ENCODE results near the gene SMIM22.

SMIM22 gene, protein sequence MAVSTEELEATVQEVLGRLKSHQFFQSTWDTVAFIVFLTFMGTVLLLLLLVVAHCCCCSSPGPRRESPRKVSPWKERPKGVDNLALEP

DNA sequence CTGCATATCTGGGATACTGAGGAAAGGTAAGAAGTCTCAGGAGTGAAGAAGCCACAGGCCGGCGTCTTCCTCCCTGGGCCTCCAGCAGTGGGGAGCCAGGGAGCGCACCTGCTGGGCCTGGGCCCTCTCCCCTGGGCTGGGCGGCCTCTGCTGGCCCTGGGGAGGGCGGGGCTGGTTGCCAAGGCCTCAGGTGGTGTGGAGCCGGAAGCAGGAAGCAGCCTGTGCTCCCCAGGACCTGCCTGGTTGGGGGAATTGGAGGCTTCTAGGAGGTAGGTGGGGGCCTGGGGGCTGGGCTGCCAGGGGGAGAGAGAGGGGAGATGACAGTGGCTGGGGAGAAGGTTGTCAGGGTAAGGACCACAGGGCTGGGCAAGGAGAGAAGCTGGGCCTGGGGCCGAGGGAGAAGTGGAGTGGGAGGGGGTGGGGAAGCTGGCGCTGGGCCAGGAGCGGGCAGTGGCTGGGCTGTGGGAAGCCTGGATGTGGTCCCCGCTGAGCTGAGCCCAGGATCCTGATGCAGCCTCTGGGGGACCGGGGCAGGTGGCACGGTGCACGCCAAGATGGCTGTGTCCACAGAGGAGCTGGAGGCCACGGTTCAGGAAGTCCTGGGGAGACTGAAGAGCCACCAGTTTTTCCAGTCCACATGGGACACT is at the start of gene SMIM22:
Gene SMIM22 (plus strand): TSS at position 189 of the 647 bp plus-strand sequence. CDS start 366 bp downstream, at position 555.
- no peak for DNase-seq (ENCODE audit: low read depth)

DNA sequence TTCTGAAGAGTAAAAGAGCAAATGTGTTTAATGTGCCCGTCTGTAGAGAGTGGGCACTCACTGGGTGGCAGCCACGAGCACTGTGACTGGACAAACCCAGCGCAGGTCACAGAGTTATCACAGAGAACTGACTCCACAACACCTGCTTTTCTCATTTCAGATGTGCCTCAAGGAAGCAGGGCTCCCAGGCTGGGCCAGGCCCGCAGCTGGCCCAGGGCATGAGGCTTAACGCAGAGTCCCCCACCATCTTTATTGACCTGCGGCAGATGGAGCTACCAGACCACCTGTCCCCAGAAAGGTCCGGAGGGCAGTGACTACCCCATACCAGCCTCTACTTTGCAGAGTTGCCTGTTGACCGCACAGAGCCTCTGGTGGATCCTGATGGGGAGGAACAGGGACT is 49.0 kb upstream of the SMIM22 start:
- DNase-seq (ENCODE audit: low read depth): no peak

DNA sequence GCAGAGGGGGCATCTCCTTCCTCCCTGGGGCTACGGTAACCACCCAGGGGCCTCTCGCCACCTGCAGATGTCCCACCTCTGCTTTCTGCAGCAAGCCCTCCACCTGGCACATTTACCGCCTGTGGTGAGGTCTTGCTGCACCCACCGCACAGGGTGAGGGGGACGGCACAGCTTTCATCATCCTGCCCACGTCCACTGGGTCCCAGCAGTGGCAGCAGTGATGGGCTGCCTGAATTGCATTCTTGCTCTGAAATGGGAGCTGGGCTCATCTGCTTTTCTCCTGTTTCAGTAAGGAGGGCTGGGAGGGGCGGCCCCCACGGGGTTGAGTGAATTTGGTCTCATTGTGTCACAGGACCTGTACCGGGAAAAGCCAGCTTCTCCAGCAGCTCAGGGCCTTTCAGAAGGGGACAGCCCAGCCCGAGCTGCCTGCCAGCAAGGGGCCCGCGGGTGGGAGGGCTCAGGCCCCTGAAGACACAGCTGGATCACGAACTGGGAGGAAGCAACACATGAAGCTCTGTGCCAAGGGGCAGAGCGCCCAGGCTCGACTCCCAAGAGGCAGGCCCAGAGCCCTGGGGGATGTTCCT is 48.1 kb upstream of the SMIM22 start:
- DNase-seq (ENCODE audit: low read depth): peak; percentile 77

DNA sequence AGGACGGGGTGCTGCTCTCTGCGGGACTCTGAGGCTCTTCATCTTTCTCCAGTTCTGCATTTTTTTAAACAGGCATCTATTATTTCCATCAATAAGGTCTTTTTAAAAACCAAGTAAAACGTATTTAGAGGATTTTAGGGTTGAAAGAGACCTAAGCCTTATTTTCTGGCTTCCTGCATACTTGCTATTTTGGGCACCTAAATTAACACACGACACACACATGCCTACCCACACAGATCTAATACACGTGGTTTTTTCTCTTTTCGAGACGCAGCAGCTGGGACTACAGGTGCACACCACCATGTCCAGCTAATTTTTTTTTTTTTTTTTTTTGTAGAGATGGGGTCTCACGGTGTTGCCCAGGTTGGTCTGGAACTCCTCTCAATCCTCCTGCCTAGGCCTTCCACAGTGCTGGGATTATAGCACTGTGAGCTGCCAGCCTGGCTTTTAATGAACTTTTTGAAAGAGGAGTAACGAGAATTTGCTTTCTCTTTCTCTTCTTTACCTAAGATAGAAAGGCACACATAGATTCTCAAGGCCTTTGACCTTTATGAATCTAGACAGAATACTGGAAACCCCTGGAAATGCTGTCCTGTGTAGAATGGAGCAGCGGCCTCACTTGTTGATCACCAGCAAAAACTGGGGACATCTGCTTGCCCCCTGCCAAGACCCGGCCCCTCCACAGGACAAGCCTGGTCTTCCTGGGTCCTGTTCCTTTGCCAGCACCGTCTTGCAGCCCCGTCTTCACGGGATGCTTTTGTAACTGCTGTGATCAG is 47.1 kb upstream of the SMIM22 start:
- DNase-seq (ENCODE audit: low read depth): no peak

DNA sequence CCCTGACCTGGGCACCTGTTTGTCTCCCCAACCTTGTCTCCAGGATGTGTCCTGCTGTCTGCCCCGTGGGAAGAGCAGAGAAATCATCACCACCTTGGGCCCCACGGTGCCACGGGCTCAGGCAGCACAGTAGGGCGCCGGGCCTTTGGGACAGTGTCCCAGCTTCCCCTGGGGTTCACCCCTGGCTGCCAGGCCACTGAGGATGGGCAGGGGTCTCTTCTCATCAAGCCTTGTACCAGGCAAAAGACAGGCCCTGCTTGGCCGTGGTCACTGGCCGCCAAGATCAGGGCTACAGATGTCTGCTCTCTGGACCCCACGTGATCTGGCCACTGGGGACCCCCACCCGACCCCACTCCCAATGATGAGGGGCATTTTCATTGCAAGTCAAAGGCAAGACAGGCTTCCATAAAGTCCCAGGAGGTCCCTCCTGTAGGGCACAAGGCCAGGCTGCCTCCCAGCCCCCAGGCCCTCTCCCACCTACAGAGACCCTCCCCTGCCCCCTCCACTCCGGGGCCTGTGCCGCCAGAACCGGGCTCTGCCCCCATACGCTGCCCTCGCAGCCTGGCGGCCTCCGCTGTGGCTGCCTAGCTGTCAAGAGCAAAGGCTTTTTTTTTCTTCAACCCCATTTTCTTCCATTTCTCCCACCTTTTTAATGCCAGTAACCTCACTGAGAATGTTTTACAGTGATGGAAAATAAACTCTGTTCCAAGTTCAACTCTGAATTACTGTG is 46.3 kb upstream of the SMIM22 start:
- no peak for DNase-seq (ENCODE audit: low read depth)

DNA sequence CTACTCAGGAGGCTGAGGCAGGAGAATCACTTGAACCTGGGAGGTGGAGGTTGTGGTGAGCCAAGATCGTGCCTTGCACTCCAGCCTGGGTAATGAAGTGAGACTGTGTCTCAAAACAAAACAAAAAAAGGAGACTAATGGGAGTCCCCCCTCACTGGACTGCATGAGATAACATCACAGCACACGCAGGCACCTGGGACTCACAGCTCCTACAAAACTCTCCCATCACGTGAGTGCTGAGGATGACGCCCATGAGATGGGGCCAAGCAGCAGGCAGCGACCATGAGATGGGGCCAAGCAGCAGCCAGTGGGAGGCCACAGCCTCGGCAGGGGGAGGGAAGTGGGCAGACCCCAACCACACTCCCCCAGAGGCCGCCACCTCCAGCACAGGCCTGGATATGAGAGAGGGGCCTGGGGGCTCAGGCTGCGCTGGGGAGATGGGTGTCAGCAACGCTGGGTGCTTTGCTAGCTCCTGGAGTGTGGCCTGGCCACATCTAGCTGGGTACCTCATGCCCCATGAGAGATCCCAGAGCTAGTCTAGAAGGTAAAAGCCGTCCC is 45.4 kb upstream of the SMIM22 start:
- DNase-seq (ENCODE audit: low read depth): no peak

DNA sequence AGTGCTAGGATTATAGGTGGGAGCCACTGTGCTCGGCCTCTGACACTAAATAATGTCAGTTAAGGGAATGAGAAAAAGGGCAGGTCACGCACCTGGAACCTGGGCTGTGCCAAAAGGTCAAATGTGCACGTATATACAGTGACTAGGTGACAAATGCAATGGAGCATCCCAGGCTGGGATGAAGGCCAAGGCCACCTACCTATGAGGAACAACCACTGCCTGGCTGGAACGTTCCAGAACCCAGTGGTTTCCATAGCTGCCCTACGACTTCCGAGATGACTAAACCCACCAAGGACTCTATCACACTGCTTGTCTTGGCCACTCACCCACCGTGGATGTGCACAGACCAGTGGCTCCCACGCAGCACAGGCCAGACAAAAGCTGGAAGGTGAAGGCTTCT is 44.3 kb upstream of the SMIM22 start:
- DNase-seq (ENCODE audit: low read depth): no peak

DNA sequence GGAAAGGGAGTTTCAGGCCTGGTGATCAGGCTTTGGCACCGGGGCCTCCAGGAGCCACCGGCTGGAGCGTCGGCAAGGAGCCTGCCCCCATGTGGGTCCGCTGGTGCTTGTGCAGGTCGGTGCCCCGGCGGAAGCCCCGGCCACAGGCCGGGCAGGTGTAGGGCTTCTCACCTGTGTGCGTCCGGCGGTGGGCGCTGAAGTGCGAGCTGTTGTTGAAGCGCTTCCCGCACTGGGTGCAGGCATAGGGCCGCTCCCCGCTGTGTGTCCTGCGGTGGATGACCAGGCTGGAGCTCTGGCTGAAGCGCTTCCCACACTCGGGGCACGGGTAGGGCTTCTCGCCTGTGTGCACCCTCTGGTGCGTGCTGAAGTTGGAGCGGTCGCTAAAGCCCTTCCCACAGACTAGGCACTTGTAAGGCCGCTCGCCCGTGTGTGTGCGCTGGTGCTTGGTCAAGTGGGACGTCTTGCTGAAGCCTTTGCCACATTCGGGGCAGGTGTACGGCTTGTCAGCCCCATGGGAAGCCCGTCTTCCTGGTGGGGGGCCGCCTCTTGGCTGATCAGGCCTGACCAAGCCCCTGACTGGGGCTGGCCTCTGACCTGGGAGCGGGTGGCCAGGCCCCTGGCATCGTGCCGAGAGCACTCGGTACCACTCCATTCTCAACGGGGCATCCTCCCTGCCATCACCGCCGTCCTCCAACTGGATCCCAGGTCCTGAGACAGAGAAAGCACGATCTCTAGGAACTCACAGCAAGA is 42.6 kb upstream of the SMIM22 start:
- no peak for DNase-seq (ENCODE audit: low read depth)

DNA sequence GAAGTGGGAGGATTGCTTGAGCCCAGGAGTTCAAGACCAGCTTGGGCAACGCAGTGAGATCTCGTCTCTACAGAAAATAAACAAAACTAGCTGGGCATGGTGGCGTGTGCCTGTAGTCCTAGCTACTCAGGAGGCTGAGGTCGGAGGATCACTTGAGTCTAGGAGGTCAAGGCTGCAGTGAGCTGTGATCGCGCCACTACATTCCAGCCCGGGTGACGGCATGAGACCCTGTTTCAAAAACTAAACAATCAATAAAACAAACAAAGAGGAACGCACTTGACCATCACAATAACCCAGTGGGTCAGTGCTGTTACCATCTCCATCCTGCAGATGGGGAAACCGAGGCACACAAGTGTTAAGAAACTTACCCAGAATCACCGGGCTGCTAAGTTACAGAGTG is 41.9 kb upstream of the SMIM22 start:
- DNase-seq (ENCODE audit: low read depth): no peak

DNA sequence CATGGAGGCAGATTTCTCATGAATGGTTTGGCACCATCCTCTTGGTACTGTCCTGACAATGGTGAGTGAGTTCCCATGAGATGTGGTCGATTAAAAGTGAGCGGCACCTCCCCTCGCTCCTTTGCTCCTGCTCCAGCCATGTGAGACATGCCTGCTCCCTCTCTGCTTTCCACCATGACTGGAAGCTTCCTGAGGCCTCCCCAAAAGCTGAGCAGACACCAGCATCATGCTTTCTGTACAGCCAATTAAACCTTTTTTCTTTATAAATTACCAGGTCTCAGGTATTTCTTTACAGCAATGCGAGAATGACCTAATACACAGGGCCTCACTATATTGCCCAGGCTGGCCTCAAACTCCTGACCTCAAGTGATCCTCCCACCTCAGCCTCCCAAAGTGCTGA is 40.3 kb upstream of the SMIM22 start:
- DNase-seq (ENCODE audit: low read depth): no peak

DNA sequence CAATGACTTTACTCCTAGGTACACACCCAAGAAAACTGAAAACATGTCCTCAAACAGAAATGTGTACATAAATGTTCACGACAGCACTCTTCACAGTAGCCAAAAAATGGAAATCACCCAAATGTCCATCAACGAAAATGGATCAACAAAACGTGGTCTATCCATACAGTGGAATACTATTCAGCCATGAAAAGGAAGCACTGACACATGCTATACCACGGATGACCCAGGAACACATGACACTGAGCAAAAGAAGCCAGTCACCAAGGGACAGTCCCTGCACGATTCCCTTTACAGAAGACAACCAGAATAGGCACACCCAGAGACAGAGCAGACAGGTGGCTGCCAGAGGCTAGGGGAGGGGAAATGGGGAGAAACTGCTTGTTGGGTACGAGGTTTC is 39.5 kb upstream of the SMIM22 start:
- DNase-seq (ENCODE audit: low read depth): no peak

DNA sequence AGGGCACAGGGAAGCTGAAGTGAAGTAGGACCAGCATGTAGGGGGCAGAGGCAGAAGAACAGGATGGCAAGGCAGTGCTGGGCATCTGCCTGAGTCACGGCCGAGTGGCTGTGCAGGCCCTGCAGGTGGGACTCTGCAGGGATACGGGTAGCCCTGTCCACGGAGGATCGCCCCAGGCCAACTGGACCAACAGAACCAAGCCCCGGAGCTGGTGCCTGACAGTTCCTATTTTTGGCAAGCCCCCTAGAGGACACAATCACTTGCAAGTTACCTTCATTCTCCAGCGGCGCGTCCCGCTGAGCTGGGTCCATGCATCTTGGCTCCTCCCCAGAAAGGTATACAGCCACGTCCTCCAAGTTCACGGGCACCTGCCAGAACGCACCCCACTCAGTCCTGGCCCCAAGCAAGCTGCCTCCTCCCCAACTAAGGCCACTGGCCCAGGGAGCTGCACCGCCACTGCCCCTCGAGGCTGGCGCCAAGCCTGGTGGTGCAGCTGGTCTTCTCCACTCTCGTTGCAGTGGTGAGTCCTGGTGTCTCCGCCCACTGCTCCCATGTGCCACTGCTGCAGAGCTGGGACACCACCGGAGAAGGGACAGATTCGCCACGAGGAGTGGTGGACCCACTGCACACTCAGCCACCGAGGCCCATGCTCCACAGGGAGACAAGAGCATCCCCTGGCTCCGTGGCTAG is 34.8 kb upstream of the SMIM22 start:
- DNase-seq (ENCODE audit: low read depth): no peak

DNA sequence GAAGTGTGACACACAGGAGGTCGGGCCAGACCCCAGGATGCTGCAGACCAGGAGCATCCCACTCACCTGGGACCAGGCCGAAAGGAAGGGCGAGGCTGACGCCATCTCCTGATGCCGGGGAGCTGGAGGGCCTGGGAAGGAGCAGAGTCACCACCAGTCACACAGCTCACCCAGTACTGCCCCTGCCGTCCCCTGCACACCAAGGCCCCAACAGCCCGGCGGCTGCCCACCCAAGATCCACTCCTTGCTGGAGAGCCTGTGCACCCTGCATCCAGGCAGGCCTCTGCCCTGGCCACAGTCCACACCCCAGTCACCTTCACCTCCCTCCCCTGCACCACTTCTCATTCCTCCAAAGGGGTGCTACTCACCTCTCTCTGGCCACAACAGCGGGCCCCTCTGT is 33.0 kb upstream of the SMIM22 start:
- no peak for DNase-seq (ENCODE audit: low read depth)

DNA sequence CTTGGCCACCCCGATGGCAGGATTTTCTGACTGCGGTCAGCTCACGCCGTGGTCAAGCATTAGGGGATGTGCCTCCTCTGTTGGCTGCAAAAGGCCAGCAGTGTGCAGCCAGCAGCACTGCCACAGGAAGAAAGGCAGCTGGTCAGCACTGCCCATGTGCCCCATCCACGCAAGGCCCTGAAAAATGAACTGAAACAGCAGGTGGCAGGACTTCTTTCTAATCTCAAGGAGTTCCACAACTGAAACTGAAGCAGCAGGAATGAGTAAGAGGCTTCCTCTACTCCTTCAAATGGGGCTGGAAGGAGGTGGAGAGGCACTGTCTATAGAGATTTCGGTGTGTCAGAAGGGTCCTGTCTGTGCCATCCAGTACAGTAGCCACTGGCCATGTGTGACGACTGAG is 31.4 kb upstream of the SMIM22 start:
- DNase-seq (ENCODE audit: low read depth): no peak

DNA sequence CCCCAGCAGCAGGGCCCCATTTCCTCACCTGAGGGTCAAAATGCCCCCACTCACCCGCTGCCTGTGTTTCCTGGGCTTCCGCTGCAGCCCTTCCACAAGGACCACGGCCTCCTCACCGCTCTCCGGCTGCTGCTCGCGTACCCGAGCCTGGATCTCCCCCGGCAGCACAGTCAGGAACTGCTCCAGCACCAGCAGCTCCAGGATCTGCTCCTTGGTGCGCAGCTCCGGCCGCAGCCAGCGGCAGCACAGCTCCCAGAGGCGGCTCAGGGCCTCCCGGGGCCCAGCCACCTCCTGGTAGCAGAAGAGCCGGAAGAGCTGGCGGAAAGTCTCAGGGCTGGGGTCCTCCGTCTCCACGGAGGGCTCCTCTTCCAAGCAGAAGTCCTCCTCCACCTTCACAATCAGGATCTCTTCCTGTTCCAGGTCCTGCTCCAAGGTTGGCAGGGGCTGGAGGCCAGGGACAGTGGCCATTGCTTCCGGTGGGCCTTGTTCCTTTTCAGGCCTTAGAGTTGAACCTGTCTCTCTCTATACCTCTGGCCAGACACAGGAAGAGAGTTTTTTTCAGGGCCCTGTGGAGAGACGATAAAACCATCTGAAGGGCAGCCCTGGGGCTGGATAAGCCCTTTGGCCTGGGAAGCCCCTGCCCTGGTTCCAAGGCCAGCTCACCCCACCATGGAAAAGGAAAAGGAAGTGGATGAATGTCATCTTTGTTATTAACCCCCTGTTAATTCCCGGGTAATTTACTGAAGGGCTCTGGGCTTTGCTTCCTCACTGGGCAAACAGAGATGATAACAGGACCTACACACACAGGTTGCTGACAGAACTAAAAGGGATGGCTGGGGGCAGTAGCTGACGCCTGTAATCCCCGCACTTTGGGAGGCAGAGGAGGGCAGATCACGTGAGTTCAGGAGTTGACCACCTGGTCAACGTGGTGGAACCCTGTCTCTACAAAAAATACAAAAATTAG is 29.4 kb upstream of the SMIM22 start:
- no peak for DNase-seq (ENCODE audit: low read depth)

DNA sequence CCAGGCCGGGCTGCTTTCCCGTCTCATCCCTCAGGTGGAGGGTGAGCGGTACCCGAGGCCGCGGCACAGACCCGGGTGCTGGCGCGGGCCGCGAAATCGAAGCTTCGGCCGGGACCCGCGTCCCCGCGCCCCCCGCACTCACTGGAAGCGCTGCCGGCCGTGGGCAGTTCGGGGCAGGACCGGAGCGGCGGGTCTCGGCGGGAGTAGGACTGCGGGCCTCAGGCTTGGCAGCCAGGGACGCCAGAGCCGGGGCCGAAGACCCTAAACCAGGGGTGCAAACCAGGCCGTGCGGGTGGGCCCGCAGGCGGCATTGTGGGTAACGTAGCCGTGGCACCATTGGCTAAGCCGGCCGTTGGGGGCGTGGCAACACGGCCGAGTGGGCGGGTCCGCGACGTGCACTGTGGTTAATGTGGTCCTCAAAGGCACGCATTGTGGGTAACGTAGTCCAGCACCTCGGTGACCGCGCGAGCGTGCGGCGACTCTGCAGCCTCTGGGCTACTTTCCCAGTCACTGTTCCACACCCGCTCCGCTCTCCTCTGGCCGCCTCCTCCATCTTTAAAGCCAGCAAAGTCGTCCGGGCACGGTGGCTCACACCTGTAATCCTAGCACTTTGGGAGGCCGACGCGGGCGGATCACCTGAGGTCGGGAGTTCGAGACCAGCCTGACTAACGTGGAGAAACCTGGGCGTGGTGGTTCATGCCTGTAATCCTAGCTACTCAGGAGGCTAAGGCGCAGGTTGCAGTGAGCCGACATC is 28.1 kb upstream of the SMIM22 start, which contains the start of gene ZNF500:
Gene ZNF500 (minus strand): TSS at position 288 of the 754 bp plus-strand sequence. CDS start 1,184 bp downstream, outside the sequence.
- DNase-seq (ENCODE audit: low read depth): peak; percentile 95

DNA sequence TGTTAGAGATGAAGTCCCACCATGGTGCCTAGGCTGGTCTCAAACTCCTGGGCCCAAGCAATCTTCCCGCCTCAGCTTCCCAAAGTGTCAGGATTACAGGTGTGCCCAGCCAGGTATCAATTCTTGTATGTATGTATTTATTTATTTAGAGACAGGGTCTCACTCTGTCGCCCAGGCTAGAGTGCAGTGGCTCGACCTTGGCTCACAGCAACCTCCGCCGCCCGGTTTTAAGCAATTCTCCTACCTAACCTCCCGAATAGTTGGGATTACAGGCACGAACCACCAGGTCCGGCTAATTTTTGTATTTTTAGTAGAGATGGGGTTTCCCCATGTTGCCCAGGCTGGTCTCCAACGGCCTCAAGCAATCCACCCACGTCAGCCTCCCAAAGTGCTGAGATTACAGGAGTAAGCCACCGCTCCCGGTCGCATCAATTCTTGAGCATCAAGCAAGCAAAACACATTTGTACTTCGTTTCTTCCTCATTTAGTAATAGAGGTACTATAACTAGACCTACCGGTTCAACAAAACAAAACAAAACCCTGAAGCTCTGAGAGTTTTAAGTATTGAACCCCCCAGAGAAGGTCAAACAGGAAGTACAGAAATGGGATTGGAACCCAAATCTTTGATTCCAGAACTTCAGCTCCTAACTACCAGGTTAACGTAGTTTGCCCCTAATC is 27.2 kb upstream of the SMIM22 start:
- DNase-seq (ENCODE audit: low read depth): peak; percentile 28
